IPS DF 4.7 (cell line): ENCODE data around the gene NDUFB7.

ENCODE experiments used
- DNase-seq: peaks from one replicate; pipeline ENCODE4 v3.0.0-alpha.2; 2013; ENCODE audit warnings: low spot score; ENCODE audit errors: extremely low read depth

NDUFB7 gene

DNA sequence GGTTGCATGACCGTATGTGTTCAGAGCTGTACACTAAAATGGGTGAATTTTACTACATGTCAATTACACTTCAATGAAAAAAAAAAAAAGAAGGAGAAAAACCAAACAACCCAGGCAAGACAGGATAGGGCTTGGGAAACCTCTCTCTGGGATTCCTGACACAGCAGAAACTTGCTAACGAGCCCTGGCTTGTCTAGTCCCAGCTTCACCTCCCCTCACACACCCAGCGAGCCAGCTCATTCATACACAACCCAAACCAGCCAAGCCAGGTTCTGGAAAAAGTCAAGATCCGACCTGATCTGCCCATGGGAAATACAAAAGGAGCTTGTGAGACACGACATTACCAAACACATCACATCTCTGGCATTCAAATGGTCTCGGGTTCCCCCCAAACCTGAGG is 46.1 kb downstream of the NDUFB7 start:
- DNase-seq, result no peak

DNA sequence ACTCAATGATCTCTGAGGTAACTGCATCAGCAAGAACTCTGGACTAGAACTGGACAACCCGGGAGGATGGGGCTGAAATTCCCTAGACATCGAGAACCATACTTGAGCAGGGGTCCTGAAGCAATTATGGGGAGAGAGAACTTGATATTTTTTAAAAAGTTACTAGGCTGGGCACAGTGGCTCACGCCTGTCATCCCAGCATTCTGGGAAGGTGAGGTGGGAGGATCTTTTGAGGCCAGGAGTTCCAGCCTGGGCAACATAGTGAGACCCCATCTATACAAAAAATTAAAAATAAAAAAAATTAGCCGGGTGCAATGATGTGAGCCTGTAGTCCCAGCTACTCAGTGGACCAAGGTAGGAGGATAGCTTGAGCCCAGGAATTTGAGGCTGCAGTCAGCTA is 51.3 kb downstream of the NDUFB7 start:
- DNase-seq, result no peak

DNA sequence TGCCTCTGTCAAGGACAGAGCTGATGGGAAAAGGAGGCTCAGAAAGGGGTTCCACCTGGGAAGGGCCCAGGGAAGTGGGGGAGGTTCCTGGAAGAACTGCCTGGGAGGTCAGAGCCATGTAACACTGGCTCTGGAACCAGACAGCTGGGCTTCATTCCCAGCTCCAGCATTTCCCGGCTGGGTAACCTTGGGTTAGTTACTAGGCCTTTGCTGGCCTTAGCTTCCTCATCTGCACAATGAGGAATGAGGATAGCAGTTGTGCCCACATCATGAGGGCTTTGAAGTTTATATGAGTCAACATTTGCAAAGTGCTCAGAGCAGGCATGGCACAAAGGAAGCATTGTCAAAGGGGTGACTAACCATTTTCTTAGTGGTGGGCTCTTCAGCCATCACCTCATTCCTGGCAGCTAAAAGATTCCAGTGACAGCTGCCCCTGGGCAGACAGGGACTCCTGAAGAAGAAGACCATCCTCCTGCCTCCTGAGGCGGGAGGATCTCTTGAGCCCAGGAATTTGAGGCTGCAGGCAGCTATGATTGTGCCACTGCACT is 51.9 kb downstream of the NDUFB7 start:
- DNase-seq, result no peak

DNA sequence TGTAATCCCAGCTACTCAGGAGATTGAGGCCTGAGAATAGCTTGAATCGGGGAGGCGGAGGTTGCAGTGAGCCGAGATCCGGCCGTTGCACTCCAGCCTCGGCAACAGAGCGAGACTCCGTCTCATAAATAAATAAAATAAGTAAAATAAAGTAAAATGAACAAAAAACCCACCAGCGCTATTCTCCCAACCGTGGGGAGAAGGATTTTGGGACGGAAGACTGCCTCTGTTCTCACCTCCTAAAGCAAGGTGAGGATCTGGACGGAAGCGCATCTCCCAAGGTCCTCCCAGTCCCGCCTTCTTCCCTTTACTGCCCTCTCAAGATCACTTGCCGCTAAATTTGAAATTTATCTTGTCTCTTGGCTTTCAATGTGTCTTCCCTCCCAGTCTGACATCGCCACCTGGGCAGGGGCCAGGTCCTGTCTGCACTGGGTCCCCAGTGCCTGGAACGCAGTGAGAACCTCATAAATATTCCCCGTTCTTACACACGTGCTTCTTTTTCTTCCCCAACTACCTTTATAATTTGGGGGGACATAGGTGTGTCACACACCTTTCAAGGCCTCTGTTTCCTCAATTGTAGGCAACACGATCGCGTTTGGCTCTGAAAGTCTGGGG is 52.5 kb downstream of the NDUFB7 start:
- no peak for DNase-seq

DNA sequence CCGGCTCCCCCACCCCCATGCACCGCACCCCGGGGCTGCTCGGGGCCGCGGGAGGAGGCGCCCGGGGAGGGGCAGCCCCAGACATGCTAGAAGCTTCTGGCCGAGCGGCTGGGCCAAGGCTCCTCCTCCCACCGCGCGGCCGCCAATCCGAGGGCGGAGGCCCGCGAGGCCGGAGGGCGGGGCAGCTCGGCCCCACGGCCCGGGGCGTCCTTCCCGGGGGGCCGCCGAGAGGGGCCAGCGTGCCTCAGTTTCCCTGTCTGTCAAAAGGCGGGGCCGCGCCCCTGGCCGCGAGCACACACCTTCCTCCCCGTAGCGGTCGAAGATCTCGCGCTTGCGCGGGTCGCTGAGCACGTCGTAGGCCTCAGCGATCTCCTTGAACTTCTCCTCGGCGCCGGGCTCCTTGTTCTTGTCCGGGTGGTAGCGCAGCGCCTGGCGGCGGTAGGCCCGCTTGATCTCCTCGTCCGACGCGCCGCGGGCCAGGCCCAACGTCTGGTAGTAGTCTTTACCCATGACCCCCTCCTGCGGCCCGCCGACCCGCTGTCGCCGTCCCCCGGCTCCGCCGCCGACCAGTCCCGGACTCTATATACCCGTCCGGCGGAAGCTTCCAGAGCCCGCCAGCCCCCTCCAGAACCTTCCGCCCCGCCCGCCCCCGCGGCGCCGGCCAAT is 53.9 kb downstream of the NDUFB7 start, which contains the start of gene DNAJB1:
Gene DNAJB1, minus strand, starts transcription at position 558 of the 666 bp plus-strand sequence. Its CDS starts 48 bp downstream, at position 510.
- DNase-seq, result no peak

DNA sequence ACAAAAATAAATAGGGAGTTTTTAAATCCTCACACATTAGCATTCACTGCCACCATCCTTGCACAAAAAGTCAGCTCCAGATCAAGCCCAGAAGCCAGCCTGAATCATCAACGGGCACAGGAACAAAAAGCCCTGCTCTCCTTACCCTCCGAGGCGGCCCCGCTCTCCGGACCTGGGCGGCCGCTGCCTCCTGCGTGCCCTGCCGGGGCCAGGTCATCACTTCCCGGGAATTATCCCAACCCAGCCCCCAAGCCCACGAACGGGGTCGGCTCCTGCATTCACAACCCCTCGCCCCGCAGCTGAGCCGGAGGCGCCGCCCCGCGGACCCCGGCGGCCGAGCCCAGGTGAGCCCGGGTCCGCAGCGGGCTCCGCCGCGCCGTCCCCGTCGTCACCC is 54.4 kb downstream of the NDUFB7 start:
- no peak for DNase-seq

DNA sequence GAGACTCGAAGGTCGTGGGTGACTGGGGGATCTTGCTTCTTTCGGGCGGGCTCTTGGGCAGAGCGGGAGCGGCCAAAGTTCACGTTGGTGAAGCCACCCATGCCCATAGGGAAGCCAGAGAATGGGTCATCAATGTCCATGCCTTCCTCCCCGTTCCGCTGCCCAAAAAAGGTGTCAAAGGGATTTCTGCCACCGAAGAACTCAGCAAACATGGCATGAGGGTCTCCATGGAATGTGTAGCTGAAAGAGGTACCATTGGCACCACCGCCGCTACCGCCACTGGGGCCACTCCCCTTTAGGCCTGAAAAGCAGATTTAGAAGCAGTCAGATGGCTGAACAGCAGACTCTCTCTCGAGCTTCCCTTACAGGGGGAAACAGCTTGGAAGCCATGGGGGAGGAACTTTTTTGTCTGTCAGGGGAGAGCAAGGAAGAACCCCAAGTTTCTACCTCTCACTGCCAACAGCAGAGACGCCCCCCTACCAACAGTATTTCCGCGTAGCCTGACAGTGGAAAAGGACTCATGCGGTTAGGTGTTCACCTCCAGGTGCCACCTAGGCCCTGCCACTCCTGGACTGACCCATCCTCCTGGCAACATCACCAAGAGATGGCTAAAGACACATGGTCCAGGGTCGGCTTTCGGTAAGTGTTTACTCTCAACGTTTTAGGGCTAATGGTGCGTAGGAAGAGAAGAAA is 55.0 kb downstream of the NDUFB7 start:
- no peak for DNase-seq
